PFSK-1 (cell line): ENCODE data around the gene COPB1.

Experiments
- POLR2AphosphoS5 ChIP-seq: IDR thresholded peaks from 2 replicates; pipeline ENCODE4 v1.6.1; 2012; ENCODE audit warnings: low read depth, mild to moderate bottlenecking, control low read depth, low read length, moderate library complexity
- SIN3A ChIP-seq: IDR thresholded peaks from 2 replicates; pipeline ENCODE4 v1.6.1; 2012; ENCODE audit warnings: mild to moderate bottlenecking, low read length, moderate library complexity, borderline replicate concordance; ENCODE audit not compliant: insufficient read depth
- TF ChIP-seq, protein P1 (sequence below), 2 experiments: IDR thresholded peaks; 2 replicates each; pipeline versions ENCODE4 v1.6.1 to v1.8.0; 2011 to 2012; ENCODE audit warnings: low read depth in 2 of 2, low read length in 2 of 2, control low read depth in 1 of 2, inconsistent platforms in 1 of 2, mild to moderate bottlenecking in 1 of 2, moderate library complexity in 1 of 2; ENCODE audit not compliant: insufficient read depth in 1 of 2

DNA sequence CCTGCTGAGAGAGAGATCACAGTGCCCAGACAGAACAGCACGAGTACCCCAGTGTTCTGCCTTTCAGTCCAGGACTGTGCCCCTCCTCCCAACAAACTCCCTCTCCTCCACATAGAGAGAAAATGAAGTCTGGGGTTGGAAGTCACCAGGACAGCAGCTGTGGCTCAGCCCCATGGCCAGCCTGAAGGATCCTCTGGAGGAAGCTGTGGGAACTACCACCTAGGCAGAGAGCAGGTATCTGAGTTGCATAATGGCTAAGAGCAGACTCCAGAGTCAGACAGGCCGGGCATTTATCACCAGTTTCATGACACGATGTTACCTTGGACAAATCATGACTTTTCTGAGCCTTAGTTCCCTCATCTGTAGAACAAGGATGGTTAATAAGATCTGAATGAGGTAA, 79.4 kb downstream of the COPB1 start:
- TF ChIP-seq SIN3A (no peak), POLR2AphosphoS5 (no peak)
- TF ChIP-seq, protein P1, sequence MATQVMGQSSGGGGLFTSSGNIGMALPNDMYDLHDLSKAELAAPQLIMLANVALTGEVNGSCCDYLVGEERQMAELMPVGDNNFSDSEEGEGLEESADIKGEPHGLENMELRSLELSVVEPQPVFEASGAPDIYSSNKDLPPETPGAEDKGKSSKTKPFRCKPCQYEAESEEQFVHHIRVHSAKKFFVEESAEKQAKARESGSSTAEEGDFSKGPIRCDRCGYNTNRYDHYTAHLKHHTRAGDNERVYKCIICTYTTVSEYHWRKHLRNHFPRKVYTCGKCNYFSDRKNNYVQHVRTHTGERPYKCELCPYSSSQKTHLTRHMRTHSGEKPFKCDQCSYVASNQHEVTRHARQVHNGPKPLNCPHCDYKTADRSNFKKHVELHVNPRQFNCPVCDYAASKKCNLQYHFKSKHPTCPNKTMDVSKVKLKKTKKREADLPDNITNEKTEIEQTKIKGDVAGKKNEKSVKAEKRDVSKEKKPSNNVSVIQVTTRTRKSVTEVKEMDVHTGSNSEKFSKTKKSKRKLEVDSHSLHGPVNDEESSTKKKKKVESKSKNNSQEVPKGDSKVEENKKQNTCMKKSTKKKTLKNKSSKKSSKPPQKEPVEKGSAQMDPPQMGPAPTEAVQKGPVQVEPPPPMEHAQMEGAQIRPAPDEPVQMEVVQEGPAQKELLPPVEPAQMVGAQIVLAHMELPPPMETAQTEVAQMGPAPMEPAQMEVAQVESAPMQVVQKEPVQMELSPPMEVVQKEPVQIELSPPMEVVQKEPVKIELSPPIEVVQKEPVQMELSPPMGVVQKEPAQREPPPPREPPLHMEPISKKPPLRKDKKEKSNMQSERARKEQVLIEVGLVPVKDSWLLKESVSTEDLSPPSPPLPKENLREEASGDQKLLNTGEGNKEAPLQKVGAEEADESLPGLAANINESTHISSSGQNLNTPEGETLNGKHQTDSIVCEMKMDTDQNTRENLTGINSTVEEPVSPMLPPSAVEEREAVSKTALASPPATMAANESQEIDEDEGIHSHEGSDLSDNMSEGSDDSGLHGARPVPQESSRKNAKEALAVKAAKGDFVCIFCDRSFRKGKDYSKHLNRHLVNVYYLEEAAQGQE (IDR thresholded peaks at IDR 0.05; ENCODE audit: insufficient read depth in 1 of 2, low read depth in 2 of 2, low read length in 2 of 2) = no peak
